ENCODE data around the gene PACSIN3. TPM values are rescaled to one million over a fixed set of nuclear protein-coding genes. Genes with fewer than 3 reads are reported as not detected.

Gene PACSIN3
- total and polyA plus RNA-seq, 2 of the 8 experiments (the other 6 are each of a cell fraction or from before 2014, with no cell fraction given): 23.8 to 47.2 TPM

- no peak within 1 kb of the TSS for H2AFZ ChIP-seq (ENCODE audit: low read length)
- peak within 1 kb of the TSS; percentile 98 for H3K18ac ChIP-seq (ENCODE audit: extremely low read depth, low read length)
- H3K23ac ChIP-seq (ENCODE audit: insufficient read length): no peak within 1 kb of the TSS
- POLR2A ChIA-PET (ENCODE audit: partially characterized antibody): interaction anchor here (0.8 to 4.5 kb wide), 11 partner anchors 9 to 91 kb away, joined by 3 to 35 read pairs (median 6); partner anchors contain the start of genes ACP2, DDB2, NR1H3 and PACSIN3
- H2BK12ac ChIP-seq (ENCODE audit: low read depth, low read length): peak within 1 kb of the TSS; percentile 90
- H3K14ac ChIP-seq (ENCODE audit: insufficient read length): no peak within 1 kb of the TSS
- H3K27me3 ChIP-seq (replicated peaks in 1 of 4; ENCODE audit: control insufficient read depth in 3 of 4, extremely low read depth in 1 of 4, insufficient read depth in 3 of 4, low read length in 3 of 4): no peaks in the 10 kb centered on the region
- H3K4me2 ChIP-seq (ENCODE audit: insufficient read depth in 1 of 2, low read depth in 2 of 2, low read length in 2 of 2): peak within 1 kb of the TSS; percentile 94 to 98
- peaks cover 16 to 33% (median 30%) of the 10 kb centered on the region in 4 experiments; a peak in 7 of 8 replicates for H3K36me3 ChIP-seq (ENCODE audit: control insufficient read depth in 2 of 4, insufficient read depth in 4 of 4, low read length in 3 of 4)
- DNase-seq (ENCODE audit: low read depth in 1 of 2, low spot score in 2 of 2) (peak in 1 of 2 experiments; percentile 93), FAIRE-seq (no peak)
- H2BK15ac ChIP-seq (ENCODE audit: low read length): peak within 1 kb of the TSS; percentile 97; the same call in 1 of the 2 replicates
- peaks cover 8% of the 10 kb centered on the region for H3K23me2 ChIP-seq (ENCODE audit: low read depth, low read length)
- peak within 1 kb of the TSS; percentile 99 for H2BK5ac ChIP-seq (ENCODE audit: low read depth, low read length)
- 2% methylated on average over 68 of the region's 89 CpGs; no CpG with 5 or more reads in 1 of the 2 experiments for WGBS, 2 experiments (ENCODE audit: extremely low coverage in 1 of 2, insufficient coverage in 1 of 2, insufficient read length in 1 of 2, insufficient replicate concordance in 2 of 2, low coverage in 1 of 2, low lambda C conversion rate in 2 of 2, missing lambda C conversion rate in 1 of 2)
- peaks cover 0 to 7% of the 10 kb centered on the region in 2 experiments for H4K20me1 ChIP-seq (replicated peaks in 1 of 2; ENCODE audit: control insufficient read depth in 1 of 2, insufficient read depth in 2 of 2, low read length in 2 of 2)
- peak within 1 kb of the TSS; percentile 72 to 93 (median 90) for H3K4me3 ChIP-seq (ENCODE audit: extremely low read depth in 1 of 4, insufficient read depth in 2 of 4, low read depth in 3 of 4, low read length in 4 of 4)
- H3K27ac ChIP-seq (ENCODE audit: low read depth, low read length): peak within 1 kb of the TSS; percentile 93
- H3K79me2 ChIP-seq (ENCODE audit: control insufficient read depth in 1 of 2, insufficient read depth in 2 of 2, low read length in 2 of 2): peaks cover 8 to 45% of the 10 kb centered on the region in 2 experiments
- peaks cover 19% of the 10 kb centered on the region for H3K79me1 ChIP-seq (ENCODE audit: low read depth, low read length)
- H2BK120ac ChIP-seq (replicated peaks; ENCODE audit: low read depth, low read length): no peak within 1 kb of the TSS
- H3K4ac ChIP-seq (replicated peaks; ENCODE audit: insufficient read length, low read depth, low read length): peak within 1 kb of the TSS; percentile 64
- peak within 1 kb of the TSS; percentile 95 for H3K56ac ChIP-seq (replicated peaks; ENCODE audit: insufficient read length, low read depth, low read length)
- H2BK20ac ChIP-seq (ENCODE audit: low read length): 0 out of 2 replicates have a peak within 1 kb of the TSS, but pooled peaks have one; percentile 48
- peak within 1 kb of the TSS; percentile 83 to 98 (median 98) for H3K9ac ChIP-seq (replicated peaks in 1 of 4; ENCODE audit: extremely low read depth in 1 of 4, low read depth in 3 of 4, low read length in 3 of 4)
- H4K8ac ChIP-seq (ENCODE audit: extremely low read depth, insufficient read depth, low read length): peak within 1 kb of the TSS; percentile 99; the same call in 1 of the 2 replicates
- H4K5ac ChIP-seq (ENCODE audit: insufficient read length, low read depth, low read length): peak within 1 kb of the TSS; percentile 99
- CTCF ChIA-PET (ENCODE audit: partially characterized antibody): interaction anchor here (0.6 to 16.6 kb wide), 14 partner anchors 12 to 290 kb away, joined by 3 to 247 read pairs (median 11); partner anchors contain the start of genes ACP2, DDB2, NR1H3 and PACSIN3
- peak within 1 kb of the TSS; percentile 88 for H2AK5ac ChIP-seq (ENCODE audit: low read depth, low read length)
- H4K91ac ChIP-seq (replicated peaks; ENCODE audit: insufficient read length, low read length): peak within 1 kb of the TSS; percentile 90
- H3K4me1 ChIP-seq (replicated peaks in 1 of 4; ENCODE audit: control insufficient read depth in 3 of 4, insufficient read depth in 4 of 4, low read length in 3 of 4): peaks cover 0 to 8% (median 1%) of the 10 kb centered on the region in 4 experiments; a peak in 5 of 7 replicates
- no peaks in the 10 kb centered on the region for H3K9me3 ChIP-seq (ENCODE audit: insufficient read depth in 2 of 2, low read depth in 1 of 2, low read length in 1 of 2)
- TF ChIP-seq KDM5A (IDR thresholded peaks at IDR 0.05; ENCODE audit: low read length) (peak; percentile 94), TCF12 (IDR thresholded peaks at IDR 0.05; ENCODE audit: low read depth, low read length) (no peak), CHD1 (IDR thresholded peaks at IDR 0.05; ENCODE audit: low read depth, low read length) (peak; percentile 48; the same call in 1 of the 2 replicates), SIRT6 (IDR thresholded peaks at IDR 0.05; ENCODE audit: low read length) (no peak), NRF1 (IDR thresholded peaks at IDR 0.05; ENCODE audit: low read depth, low read length) (no peak), MAFK (IDR thresholded peaks at IDR 0.05; ENCODE audit: low read depth, low read length) (no peak), EZH2 (IDR thresholded peaks at IDR 0.05; ENCODE audit: low read depth, low read length, severe bottlenecking) (no peak), RNF2 (IDR thresholded peaks at IDR 0.05; ENCODE audit: borderline replicate concordance, low read depth, low read length, missing control alignments, poor library complexity, severe bottlenecking) (no peak), POLR2AphosphoS5 (IDR thresholded peaks at IDR 0.05; ENCODE audit: low read depth, low read length) (peak; percentile 27; the same call in 1 of the 2 replicates), FOSL1 (IDR thresholded peaks at IDR 0.05; ENCODE audit: insufficient read depth, low read depth, low read length) (no peak)
These were observed 9.7 kb downstream of the PACSIN3 start, which contains the start of gene ARFGAP2 for GRCh38 chr11:47176328-47177228. ARFGAP2 (minus strand) TSS chr11:47176879; CDS start chr11:47176853, 26 bp downstream.
